Spleen (tissue), 7 donors: ENCODE data around the gene CHRM4.

Experiments used
- POLR2A ChIP-seq, 3 donors: fragments of 450-650 bp; IDR thresholded peaks; one replicate each; pipeline ENCODE4 v1.5.1; 2017; ENCODE audit warnings: antibody characterized with exemption in 3 of 3, mild to moderate bottlenecking in 1 of 3
- POLR2AphosphoS5 ChIP-seq, 3 donors: sonication (generic); formaldehyde crosslinking; IDR thresholded peaks; one replicate each; pipeline ENCODE4 v1.5.1; 2017; ENCODE audit warnings: antibody characterized with exemption in 3 of 3
- TF ChIP-seq, protein P1 (sequence below), 11 experiments: fragments of 200-600 bp in 7 of 11; fragments of 450-650 bp in 4 of 11; sonication (generic) in 4 of 11; IDR thresholded peaks in 8 of 11; conservative IDR thresholded peaks in 3 of 11; 1 replicate in 7 of 11; 2 replicates in 4 of 11; pipeline versions ENCODE4 v1.4.0 to v1.8.0; 2016 to 2021; ENCODE audit warnings: antibody characterized with exemption in 11 of 11, inconsistent platforms in 4 of 11, mild to moderate bottlenecking in 1 of 11
- donor health status: DM: no; HTN: no; CAD: no; lungs with moderate emphysema.
- donor health status: DM: no; HTN: no; CAD: no.
- donor health status: DM: no; HTN: no; CAD: no.

DNA sequence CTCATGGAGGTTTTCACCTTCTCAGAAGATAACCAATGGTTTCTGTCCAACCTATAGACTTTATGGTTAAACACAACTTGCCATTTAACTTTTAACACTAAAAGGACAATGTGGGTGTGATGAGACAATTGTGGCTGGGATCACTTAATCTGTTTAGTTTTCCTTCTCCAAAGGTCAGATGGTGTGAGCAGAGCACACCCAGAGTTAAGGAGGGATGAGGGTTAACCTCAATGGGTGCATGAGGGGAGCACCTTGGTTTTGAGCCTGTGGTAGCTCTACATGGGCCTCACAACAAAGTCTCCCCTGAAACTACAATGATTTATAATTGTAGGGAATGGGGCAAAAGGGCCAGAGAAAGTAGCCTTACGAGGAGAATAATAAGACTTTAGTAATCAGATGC, 28.9 kb upstream of the CHRM4 start:
- TF ChIP-seq, protein P1, sequence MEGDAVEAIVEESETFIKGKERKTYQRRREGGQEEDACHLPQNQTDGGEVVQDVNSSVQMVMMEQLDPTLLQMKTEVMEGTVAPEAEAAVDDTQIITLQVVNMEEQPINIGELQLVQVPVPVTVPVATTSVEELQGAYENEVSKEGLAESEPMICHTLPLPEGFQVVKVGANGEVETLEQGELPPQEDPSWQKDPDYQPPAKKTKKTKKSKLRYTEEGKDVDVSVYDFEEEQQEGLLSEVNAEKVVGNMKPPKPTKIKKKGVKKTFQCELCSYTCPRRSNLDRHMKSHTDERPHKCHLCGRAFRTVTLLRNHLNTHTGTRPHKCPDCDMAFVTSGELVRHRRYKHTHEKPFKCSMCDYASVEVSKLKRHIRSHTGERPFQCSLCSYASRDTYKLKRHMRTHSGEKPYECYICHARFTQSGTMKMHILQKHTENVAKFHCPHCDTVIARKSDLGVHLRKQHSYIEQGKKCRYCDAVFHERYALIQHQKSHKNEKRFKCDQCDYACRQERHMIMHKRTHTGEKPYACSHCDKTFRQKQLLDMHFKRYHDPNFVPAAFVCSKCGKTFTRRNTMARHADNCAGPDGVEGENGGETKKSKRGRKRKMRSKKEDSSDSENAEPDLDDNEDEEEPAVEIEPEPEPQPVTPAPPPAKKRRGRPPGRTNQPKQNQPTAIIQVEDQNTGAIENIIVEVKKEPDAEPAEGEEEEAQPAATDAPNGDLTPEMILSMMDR (IDR thresholded peaks at IDR 0.05 in 8 of 11, conservative IDR thresholded peaks at IDR 0.05 in 3 of 11) = no peak
- no peak for TF ChIP-seq POLR2AphosphoS5 (IDR thresholded peaks at IDR 0.05)
- TF ChIP-seq POLR2A (IDR thresholded peaks at IDR 0.05) = no peak
